ENCODE data around the gene USB1.

Gene USB1

DNA sequence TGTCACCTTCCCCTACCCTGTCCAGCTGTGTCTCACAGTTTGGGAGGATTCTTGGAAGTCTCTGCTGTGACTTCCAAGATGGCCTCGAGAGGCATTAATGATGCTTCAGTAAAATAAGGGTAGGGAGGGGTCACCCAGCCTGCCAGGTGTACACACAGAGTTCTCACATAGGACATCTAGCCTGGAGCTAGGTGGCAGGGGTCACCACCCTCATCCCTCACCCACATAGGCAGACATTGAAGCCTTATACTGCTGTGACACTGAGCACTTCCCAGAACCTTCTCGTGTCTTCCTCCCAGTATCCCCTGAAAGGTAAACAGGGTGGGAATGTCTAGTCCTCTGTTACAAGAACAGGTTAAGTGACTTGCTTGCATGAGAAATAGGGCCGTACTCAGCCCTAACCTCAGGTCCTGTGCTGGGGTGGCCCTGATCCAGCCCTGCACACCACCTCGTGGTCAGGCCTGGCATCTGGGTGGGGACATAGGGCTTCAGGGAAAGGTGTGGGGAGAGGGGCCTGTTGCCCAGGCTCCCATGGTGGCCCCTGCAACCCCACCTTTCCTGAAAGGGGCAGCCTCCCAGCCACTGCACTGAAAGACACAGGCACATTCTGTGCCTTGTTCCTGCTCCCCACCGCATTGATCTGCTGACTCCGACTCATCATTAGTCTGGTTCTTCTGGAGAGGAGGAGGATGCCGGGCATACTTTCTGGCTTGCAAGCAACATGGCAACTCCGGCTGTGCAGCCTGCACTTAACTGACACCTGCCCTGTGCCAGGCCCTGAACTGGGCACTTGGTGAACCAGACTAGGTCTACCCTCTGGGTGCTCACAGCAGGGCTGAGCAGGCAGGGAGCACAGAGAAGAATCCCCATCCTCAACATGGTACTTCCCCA, 20.7 kb downstream of the USB1 start:
- no peak for DNase-seq

DNA sequence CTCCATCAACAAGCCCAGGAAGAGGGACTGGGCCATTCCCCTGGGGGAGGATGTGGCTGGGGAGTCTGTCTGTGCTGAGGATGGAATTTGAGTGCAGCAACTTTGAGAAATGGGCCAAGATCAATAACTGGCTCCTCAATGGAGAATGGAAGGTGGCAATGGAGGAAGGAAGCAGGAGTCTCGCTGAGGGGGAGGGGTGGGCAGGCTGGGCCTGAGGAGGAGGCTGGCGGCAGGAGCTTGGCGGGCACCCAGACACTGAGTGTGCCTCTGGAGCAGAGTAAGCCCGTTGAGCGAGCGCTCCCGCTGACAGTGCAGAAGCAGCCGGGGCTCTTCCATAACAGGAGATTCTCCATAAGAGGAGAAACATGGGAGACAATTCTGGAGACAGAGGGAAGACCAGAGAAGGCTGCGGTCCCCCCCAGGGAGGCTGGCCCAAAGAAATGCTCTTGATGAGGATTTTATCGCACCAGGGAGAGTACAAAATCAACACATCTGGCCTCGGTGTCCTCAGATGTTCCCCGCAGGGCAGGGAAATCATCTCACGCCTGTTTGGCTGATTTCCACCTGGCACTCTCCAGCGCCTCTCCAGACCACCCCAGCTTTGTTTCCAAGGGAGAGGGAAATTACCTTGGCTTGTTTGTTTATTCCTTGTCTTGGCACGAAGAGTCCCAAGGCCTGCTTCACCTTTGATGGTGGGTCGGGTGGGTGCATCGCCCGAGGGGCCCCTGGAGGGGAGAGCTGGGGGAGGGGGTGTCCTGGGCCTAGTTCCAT, 21.6 kb downstream of the USB1 start:
- DNase-seq: no peak

DNA sequence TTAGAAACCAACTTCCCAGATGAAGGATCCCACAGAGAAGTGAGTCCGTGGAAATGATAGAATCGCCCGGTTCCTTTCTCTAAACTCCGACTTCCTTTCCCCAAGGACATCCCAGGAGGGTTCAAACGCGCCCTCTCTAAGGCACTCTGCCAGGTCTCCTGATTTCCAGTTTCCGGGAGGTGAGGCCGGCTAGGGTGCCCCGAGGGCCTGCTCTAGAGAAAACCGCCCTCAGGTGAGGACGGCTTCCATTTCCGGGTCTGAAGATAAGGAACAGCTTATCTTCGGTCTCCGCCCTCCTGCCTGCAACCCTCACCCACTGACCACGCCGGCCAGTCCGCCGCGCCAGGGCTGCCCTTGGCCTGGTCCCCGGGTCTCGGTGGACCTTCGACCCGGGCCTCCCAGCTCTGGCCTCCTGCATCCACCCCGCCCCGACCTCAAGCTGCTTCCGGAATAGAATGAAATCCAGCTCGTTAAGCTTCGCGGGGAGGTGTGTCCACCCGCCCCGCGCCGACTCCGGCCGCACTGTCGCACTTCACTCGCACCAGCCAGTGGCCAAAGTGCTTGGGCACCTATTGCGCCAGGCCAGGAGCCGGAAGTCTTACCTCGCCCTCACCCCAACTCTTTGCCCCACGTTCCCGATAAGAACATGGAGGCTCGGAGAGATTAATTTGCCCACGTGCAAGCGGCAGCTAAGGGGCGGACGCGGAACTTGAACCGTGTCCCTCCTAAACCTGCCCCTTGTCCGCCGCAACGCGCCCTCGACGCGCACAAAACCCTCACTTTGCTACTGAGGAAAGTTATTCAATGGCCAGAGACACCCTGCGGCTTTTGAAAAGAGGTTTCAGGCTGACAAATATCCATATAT, 23.5 kb downstream of the USB1 start:
- peak; percentile 33 for DNase-seq

DNA sequence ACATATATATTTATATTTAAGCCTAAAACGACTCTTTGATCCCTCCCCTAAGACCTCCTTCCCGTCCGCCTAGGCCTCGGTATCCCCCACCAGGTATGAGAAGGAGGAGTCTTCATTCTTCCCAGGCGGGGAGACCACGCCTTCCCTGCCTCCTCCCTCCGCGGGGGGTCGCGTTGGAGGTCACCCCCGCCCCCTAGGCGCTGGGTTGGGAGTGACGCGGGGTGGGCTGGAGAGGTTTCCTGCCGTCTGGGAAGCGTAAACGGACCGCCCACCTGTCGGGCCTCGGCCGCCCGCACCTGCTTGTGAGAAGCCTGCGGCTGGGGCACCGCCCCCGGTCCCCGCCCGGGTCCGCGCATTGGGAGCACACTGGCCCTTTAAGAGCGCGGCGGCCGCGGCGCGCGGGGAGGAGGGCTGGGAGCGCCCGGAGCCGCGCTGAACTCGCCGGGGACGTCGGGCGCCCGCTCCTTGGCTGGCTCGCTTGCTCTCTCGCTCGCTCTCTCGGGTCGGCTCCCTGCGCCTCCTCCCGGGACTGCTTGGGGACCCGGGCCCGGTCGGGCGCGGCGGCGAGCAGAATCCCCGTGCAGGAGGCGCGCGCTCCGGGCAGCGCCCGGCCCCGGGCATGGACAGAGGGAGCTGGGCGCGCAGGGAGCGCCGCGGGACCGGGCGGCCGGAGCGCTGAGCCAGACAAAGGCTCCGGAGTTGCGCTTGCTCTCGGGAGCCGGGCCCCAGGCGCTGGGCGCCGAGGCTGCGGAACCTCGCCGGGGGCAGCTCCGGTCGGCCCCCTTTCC, 24.3 kb downstream of the USB1 start, which contains the start of gene MMP15:
MMP15 (plus strand) TSS at position 404 of the 788 bp plus-strand sequence. CDS start 597 bp downstream, outside the sequence.
- DNase-seq: peak; percentile 71

DNA sequence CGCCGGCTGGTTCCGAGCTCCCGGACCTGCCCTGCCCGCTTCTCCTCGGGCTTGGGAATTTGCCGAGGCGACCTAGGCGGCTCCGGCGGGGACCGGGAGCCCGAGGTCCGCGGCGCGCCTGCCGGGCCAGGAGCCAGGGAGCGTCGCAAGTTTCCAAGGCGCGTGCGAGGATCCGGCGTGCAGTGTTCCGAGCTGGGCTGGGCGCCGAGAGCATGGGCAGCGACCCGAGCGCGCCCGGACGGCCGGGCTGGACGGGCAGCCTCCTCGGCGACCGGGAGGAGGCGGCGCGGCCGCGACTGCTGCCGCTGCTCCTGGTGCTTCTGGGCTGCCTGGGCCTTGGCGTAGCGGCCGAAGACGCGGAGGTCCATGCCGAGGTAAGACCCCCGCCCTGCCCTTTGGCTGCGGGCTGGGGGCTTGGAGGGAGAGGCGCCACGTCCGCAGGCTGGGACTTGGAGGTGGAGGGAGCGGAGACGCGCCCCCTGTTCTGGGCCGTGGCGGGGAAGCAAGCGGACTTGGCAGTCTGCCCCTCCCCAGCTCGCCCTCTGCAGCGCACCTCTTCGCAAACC, 25.0 kb downstream of the USB1 start:
- DNase-seq: no peak

DNA sequence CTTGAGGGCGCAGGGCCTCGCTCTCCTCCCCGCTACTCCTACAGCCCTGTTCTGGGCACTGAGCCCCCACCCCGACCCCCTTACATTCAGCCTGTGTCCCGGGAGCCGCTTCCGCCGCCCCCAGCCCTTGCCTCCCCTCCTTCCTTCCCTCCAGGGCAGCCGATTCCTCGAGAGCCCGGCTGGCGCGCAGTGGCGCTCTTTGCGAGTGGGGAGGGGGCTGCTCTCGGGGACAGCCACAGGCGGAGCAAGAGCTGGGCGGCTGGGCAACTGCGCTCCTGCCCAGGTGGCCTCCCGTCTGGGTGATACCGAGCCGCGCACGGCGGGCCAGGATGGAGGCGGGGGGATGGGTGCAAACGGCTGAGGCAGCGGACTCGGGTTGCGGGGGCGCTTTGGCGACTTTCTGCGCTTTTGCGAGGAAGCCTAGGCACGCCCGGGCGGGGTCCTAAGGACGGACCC, 25.5 kb downstream of the USB1 start:
- DNase-seq: no peak

DNA sequence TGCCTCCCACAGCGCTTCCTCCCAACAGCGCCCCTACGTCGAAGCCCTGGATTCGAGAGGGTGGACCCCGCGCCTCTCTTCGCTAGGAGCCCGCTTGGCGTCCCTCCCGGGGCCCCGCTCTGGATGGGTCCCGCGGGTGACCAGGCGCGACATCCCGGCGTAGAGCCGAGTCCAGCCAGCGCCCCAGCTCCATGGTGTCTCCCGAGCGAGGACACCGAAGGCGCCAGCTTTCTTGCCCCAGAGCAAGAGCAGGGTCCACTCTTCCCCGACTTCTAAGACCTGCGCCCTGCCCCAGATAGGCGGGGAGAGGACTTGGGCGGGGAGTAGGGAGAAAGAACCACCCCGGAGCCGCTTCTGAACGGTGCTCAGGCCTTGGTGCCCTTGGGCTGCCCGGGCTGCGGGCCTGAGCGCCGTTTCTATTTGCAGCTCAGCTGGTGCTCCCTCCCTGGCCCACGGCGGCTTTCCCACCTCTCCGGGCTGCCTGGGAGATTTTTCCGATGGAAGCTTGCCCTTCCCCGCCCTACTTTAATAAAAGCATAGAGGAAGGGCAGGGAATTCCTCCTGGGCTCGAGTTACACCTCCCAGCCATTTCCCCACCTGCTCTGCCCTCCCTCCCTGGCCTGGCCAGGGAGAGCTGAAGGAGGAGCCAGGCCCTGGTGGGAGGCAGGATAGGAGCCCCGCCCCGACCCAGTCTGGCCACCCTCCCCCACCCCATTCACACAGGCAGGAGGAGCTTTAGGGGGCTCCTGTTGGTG, 26.1 kb downstream of the USB1 start:
- DNase-seq: no peak

DNA sequence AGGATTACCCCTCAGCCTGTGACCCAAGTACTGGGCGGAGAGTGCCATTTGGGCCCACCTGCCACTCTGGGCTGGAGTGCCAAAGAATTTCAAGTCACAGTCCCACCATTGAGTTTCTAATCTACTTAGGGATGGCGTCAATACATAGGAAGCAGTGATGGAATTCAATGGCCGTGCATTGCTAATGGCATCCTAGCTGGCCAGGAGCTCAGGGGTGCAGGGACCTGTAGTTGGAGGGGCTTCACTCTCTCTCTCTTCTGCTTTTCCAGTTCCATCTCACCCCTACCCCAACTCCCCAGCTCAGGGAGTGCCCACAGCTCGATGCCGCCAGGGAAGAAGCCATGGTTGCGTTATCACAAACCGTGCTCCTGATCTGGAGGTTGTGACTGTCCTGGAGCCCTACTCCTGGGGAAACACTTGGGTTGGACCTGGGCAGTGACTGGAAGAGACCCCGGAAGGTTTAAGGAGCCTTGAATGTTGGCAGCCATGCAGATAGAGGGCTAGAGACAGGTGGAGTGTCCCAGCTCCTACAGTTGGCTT, 26.8 kb downstream of the USB1 start:
- DNase-seq: no peak

DNA sequence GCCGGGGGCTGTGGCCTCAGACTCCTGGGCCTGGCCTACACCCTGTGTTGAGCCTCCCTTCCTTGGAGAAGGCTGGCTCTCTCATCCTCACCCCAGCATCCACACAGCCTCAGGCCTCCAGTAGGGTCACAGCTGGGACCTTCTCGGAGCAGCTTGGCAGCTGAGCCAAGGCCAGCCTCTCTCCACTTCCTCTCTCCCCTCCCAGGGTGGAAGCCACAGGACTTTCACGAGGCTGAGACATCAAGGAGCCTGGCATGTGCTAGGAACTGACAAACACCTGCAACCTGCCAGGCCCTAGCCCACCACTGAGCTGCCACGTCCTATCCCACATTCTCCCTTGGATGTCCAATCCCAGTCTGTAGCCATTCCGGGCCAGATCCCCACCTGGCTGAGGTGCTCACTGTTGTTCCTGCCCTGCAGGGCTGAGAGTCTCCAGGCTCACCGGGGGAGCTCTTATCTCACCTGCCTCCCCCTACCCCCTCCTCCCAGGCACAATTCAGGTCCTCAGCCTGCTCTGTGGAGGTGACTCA, 27.4 kb downstream of the USB1 start:
- DNase-seq: no peak

DNA sequence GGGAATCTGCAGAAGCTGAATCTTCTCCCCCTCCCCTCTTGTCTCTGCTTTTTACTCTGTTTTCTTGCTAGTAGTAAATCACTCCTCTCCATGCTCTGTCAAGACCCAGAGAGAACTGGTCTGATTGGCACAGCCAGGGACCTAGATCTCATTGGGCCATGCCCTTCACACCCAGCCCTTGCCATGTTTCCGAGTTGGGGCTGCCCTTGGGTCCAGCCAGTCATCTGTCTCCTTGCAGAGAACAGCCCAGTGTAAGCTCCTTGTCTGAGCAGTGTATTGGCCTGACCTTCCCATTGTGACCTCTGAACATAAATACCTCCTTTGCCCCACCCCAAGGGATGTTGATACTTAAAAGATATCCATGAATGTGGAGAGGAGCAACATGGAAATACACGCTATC, 28.2 kb downstream of the USB1 start:
- no peak for DNase-seq

DNA sequence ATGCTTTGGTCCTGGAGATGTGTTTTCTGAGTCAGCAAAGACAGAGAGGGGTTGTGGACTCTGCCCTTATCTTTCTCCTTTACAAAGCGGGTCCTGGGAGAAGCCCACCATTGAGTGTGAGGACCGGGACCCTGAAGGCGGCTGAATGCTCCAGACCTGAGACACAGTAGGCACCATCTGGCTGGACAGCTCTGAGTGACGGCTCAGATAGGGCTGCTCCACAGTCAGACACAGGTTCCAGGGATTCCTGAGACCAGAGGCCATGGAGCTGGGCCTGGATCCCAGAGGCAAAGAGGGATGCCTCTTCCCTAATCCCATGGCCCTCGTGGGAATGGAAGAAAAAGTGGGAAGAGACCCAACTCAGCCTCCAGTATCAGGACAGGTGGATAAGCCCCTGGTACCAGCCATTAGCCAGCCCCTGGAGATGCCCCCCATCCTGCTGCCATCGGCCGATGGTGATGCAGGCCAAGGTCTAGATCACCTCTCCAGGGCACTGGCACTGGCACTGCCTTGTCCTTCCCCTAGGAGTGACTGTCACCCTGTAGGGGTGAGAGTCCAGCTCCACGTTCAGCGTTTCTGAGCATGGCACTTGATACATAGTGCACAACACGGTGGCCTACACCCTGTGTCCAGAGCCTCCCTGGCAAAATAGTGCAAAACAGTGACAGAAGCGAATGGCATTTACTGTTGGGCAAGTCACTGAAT, 29.1 kb downstream of the USB1 start:
- no peak for DNase-seq

DNA sequence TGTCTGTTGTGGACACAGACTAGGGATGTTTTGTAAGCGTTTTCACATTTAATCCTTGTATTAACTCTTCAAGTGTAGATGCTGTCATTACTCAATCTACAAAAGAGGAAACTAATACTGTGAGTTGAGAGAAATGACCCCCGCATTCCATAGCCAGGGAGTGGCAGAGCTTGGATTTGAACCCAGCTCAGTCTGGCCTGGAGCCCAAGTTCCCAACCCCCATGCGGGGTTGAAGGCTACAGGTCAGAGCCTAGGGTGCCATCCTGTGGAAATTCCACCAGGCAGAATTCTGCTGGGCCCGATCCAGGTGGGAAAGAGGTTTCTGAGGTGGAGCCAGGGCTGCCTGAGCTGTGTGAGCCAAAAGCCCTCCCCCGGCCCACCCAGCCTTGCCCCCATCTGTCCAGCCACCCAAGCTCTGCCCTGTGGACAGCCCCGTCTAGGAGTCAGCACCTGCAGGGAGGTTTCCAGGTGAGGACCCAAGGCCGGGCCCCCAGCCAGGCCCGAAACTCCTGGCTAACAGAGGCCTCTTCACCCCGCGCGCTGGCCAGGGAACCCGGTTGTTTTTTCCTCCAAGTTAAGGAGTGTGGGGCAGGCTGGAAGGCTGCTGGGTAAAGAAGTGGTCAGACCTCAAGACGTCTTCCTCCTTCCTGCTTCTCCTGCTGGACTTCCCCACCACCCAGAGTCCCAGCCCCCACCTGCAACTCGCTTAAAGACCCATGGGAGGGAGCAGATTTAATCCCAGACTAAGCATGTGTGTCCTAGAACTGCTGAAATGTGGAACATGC, 30.0 kb downstream of the USB1 start:
- no peak for DNase-seq

DNA sequence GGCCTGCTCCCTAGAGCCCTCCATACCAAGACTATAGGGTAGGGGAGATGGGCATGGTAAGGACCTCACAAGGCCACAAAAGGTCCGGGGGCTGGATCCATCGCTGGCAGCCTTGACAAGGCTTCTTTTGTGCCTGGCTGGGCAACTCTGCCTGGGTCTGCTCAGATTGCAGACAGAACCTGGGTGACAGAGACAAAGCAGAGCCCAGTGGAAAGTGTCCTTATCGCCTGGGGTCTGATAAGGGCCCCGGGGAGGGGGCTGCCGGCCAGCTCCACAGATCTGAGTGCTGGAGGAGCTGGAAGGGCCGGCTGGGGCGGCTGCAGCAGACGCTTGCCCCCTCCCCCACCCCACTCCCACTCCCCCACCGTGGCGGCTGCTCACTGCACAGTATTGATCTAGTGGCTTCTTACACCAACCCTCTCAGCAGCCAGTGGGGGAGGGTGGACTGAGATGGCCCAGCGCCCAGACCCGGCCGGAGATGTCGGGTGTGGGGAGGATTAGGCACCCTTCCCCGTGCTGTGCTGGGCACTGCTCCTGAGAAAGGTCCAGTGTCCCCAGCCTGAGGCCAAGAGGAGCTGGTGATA, 31.6 kb downstream of the USB1 start:
- DNase-seq: no peak

DNA sequence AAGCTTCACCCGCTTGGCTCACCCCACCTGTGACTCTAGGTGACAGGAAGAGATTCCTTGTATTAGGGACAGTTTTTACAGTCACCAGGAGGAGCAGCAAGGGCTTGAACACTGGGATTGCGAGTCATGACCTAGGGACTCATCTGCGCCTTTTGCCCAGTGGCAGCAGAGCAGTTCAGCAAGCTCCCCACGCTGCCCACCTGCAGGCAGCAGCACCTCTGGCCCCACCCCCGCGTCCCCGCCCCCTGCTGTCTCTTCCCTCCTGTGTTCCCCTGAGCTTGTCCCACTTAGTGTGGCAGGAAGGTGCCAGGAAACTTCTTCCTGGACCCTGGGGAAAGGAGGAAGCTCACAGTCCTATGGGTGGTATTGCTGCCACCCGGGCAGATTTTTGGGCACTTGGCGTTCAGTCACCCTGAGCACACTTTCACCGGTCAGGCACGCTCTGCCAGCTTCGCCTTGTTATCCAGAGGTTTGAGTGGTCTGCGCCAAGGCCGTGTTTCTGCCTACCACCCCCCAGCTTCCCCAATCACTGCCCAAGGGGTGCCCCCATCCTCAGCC, 33.0 kb downstream of the USB1 start:
- DNase-seq: no peak

DNA sequence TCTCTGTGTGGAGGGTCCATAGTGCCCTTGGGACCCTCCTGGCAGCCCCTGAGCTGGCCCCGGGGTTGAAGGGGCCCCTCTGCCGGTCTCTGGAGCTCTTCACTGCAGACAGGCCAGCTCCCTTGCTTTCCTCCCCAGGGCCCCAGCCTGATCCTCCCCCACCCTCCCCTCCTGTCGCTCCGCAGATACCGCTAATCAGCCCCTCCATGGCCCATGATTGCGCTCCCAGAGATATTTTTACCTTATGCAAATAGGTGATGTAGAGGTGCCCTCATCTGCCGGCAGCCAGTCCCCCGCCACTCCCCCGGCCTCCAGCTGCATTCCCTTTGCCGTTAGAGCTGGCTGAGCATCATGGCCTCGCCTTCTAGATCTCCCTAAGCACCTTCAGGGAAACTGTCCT, 33.6 kb downstream of the USB1 start:
- no peak for DNase-seq

DNA sequence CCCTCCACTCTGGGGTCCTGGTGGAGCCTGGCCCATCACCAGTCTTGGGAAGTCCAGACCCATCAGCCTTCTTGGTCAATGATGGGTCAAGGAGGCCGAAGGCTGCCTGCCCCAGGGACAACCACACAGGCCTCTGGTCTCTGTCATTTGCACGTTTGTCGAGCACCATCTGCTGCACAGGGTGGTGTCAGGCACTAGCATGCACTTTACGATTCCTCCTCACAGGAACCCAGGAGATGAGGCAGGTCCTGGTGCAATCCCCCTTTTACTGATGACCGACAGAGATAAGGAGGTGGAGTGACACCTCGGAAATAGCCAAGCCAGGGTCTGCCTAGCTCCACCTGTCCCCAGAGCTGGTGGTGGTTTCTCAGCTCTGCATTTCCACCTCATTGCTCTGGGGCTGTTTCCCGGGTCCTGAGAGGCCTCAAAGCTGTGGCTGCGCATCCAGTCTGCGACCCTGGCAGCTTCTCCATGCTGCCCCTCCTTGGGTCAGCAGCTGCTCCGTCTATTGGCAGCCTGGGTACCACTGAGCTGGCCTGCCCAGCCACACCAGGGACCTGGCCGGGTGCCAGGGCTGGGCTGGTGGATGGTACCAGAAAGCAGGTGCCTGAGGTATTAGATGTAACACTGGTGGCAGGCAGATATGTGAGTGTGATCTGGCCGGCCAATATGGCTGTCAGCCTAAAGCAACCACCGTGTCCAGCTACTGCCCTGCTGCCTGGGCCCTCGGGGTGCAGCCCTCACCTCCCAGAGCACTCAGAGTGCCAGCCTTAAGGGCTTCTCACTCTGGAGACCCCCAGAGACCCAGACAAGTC, 34.4 kb downstream of the USB1 start:
- DNase-seq: no peak

DNA sequence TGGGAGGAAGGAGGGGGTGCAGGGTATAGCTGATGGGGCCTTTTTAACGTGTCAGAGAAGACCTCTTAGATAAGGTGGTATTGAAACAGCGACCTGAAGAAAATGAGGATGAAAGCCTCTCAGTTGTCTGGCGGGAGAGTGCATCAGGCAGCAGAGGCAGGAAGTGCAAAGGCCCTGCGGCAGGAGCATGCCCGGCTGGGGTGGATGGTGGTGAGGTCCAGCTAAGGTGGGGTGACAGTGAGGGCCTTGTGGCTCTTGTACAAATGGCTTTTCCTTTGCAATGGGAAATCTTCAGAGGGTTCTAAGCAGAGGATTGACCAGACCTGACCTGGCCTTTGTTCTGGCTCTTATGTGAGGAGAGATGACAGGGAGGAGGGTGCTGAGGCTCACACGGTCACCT, 35.7 kb downstream of the USB1 start:
- no peak for DNase-seq

Data from CD4-positive, alpha-beta T cell treated with Interleukin-10 for 1 hour (primary cell).